Mesenchymal stem cell (in vitro differentiated cells and primary cell): ENCODE measurements around the gene GNA15.

Experiments
- DNase-seq: peaks from one replicate; pipeline ENCODE4 v3.0.0-alpha.2; 2013
- H2AFZ ChIP-seq: one replicate; pipeline ENCODE4 v1.6.1; 2013; ENCODE audit warnings: low read depth, mild to moderate bottlenecking, control low read depth, inconsistent platforms, low read length, moderate library complexity
- H2AK5ac ChIP-seq: 2 replicates; pipeline ENCODE4 v1.6.1; 2013; ENCODE audit warnings: low read length, moderate library complexity, mild to moderate bottlenecking, inconsistent platforms; ENCODE audit not compliant: severe bottlenecking
- H2BK120ac ChIP-seq: one replicate; pipeline ENCODE4 v1.6.1; 2013; ENCODE audit warnings: low read depth, mild to moderate bottlenecking, inconsistent platforms, low read length, moderate library complexity
- H2BK12ac ChIP-seq, 2 experiments: one replicate each; pipeline ENCODE4 v1.6.1; 2013; ENCODE audit warnings: inconsistent platforms in 2 of 2, low read length in 2 of 2, mild to moderate bottlenecking in 2 of 2, moderate library complexity in 2 of 2, control low read depth in 1 of 2
- H2BK15ac ChIP-seq: one replicate; pipeline ENCODE4 v1.6.1; 2013; ENCODE audit warnings: mild to moderate bottlenecking, low read depth, inconsistent platforms; ENCODE audit not compliant: poor library complexity, severe bottlenecking
- H2BK5ac ChIP-seq: 2 replicates; pipeline ENCODE4 v1.6.1; 2013; ENCODE audit warnings: low read depth, mild to moderate bottlenecking, low read length, control low read depth, inconsistent platforms; ENCODE audit not compliant: poor library complexity, severe bottlenecking
- H3K14ac ChIP-seq, 2 experiments: one replicate each; pipeline ENCODE4 v1.6.1; 2013; ENCODE audit warnings: inconsistent platforms in 2 of 2, low read length in 2 of 2, control low read depth in 1 of 2, mild to moderate bottlenecking in 1 of 2, moderate library complexity in 1 of 2
- H3K18ac ChIP-seq, 2 experiments: one replicate each; pipeline ENCODE4 v1.6.1; 2013; ENCODE audit warnings: inconsistent platforms in 2 of 2, low read length in 2 of 2, control low read depth in 1 of 2, low read depth in 1 of 2, mild to moderate bottlenecking in 1 of 2
- H3K23ac ChIP-seq, 2 experiments: one replicate each; pipeline ENCODE4 v1.6.1; 2013; ENCODE audit warnings: inconsistent platforms in 2 of 2, low read length in 2 of 2, mild to moderate bottlenecking in 2 of 2, moderate library complexity in 2 of 2, control low read depth in 1 of 2
- H3K27ac ChIP-seq: 2 replicates; pipeline ENCODE4 v1.5.1; 2013; ENCODE audit warnings: mild to moderate bottlenecking, moderate library complexity, low read length, control low read depth, inconsistent platforms; ENCODE audit not compliant: poor library complexity, severe bottlenecking
- H3K27me3 ChIP-seq, 2 experiments: 2 replicates each; pipeline versions ENCODE4 v1.6.1 to v1.7.0; 2013; ENCODE audit warnings: low read length in 2 of 2, mild to moderate bottlenecking in 2 of 2, moderate library complexity in 2 of 2, control low read depth in 1 of 2, inconsistent platforms in 1 of 2; ENCODE audit not compliant: control insufficient read depth in 1 of 2, insufficient read depth in 1 of 2
- H3K36me3 ChIP-seq, 2 experiments: 2 replicates each; pipeline versions ENCODE4 v1.6.1 to v1.7.0; 2013; ENCODE audit warnings: low read length in 2 of 2, control low read depth in 1 of 2, inconsistent platforms in 1 of 2, low read depth in 1 of 2, mild to moderate bottlenecking in 1 of 2; ENCODE audit not compliant: insufficient read depth in 2 of 2, control insufficient read depth in 1 of 2
- H3K4ac ChIP-seq, 2 experiments: one replicate each; pipeline ENCODE4 v1.6.1; 2013; ENCODE audit warnings: inconsistent platforms in 2 of 2, low read length in 2 of 2, mild to moderate bottlenecking in 2 of 2, moderate library complexity in 2 of 2, control low read depth in 1 of 2, low read depth in 1 of 2
- H3K4me1 ChIP-seq: 2 replicates; pipeline ENCODE4 v1.6.1; 2013; ENCODE audit warnings: low read depth, low read length, control low read depth; ENCODE audit not compliant: control insufficient read depth, insufficient read depth
- H3K4me2 ChIP-seq: 2 replicates; pipeline ENCODE4 v1.6.1; 2013; ENCODE audit warnings: low read length, mild to moderate bottlenecking, inconsistent platforms; ENCODE audit not compliant: poor library complexity, severe bottlenecking
- H3K4me3 ChIP-seq, 2 experiments: 2 replicates each; pipeline versions ENCODE4 v1.5.1 to v1.7.0; 2013; ENCODE audit warnings: low read length in 2 of 2, mild to moderate bottlenecking in 2 of 2, control low read depth in 1 of 2, low read depth in 1 of 2; ENCODE audit not compliant: insufficient read depth in 1 of 2
- H3K79me1 ChIP-seq: replicated peaks from 2 replicates; pipeline ENCODE4 v1.6.1; 2013; ENCODE audit warnings: mild to moderate bottlenecking, control low read depth, low read length, inconsistent platforms; ENCODE audit not compliant: poor library complexity, severe bottlenecking
- H3K9ac ChIP-seq: 2 replicates; pipeline ENCODE4 v1.7.0; 2013; ENCODE audit warnings: mild to moderate bottlenecking, low read length, moderate library complexity
- H3K9me3 ChIP-seq: 2 replicates; pipeline ENCODE4 v1.7.0; 2013; ENCODE audit warnings: mild to moderate bottlenecking, low read length; ENCODE audit not compliant: control insufficient read depth
- H4K8ac ChIP-seq: one replicate; pipeline ENCODE4 v1.6.1; 2013; ENCODE audit warnings: inconsistent platforms, mild to moderate bottlenecking, low read length, moderate library complexity
- H4K91ac ChIP-seq: one replicate; pipeline ENCODE4 v1.6.1; 2013; ENCODE audit warnings: mild to moderate bottlenecking, low read length, inconsistent platforms
- WGBS: methylation state at CpG from one replicate; pipeline ENCODE4 v1.1.7; 2013; ENCODE audit warnings: mixed read lengths; 5-methylcytosine and 5-hydroxymethylcytosine counted together

GNA15 gene

DNA sequence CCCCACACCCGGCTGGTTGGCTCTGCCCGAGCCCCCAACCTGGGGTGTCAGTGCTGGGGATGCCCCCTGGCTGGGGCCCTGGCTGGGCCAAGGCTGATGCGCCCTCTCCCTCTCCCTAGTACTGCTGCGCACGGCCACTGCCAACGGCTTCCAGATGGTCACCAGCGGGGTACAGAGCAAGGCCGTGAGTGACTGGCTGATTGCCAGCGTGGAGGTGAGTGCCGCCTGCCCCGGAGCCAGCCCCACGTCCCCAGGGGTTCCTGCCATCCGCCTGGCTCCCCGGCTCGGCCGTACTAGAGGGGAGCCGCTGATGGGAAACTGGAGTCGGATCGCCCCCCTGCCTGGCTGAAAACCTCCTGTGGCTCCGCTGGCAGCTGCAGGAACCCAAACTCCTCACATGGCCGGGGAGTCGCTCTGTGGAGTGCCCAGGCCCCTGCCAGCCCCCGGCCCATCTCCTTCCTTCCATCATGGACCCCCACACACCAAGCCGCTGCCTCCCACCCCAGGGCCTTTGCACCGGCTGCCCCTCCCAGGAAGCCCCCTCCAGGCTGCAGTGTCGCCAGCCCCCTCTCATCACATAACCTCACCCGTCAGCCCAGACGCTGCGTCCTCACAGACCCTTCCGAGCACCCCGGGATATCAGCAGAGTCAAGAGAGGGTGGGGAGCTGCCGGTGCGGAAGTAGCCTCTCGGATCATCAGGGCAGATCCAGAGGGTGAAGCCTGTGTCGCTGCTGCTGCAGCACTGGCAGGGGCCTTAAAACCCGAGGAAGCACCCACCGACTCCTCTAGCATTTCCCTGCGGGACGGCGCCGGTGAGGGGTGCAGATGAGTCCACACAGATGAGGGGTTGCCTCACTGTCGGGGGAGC is 60.5 kb downstream of the GNA15 start:
- no peaks in the 10 kb centered on the region for H3K4me1 ChIP-seq

DNA sequence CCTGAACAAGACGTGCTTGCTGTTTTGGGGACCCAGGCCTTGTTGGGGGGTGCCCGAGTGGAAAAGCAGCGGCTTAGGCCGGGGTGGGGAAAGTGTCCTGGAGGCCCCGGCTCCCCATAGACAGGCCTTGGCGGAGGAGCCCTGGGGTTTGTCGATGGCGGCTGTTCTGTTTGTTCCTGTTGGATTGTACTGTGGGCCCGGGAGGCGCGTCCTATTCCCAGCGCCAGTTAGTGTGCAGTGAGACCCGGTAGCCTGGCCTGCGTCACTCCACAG is 61.0 kb downstream of the GNA15 start:
- H3K36me3 ChIP-seq, result peaks cover 27 to 68% of the 10 kb centered on the region in 2 experiments
- no peak overlapping the region for H2BK15ac ChIP-seq
- DNase-seq, result no peak
- no peak overlapping the region for H3K4me3 ChIP-seq
- H3K4me2 ChIP-seq, result no peak overlapping the region
- H3K14ac ChIP-seq, result no peak overlapping the region
- peaks cover 42% of the 10 kb centered on the region for H3K79me1 ChIP-seq
- no peak overlapping the region for H2BK120ac ChIP-seq
- no peak overlapping the region for H3K23ac ChIP-seq
- no peak overlapping the region for H4K91ac ChIP-seq
- no peaks in the 10 kb centered on the region for H3K4me1 ChIP-seq
- H2BK12ac ChIP-seq, result no peak overlapping the region
- no peaks in the 10 kb centered on the region for H3K9me3 ChIP-seq
- no peak overlapping the region for H3K9ac ChIP-seq
- H2AK5ac ChIP-seq, result no peak overlapping the region
- H3K18ac ChIP-seq, result no peak overlapping the region
- no peak overlapping the region for H3K27ac ChIP-seq
- WGBS, result 98% methylated on average over 14 of the region's 14 CpGs
- no peaks in the 10 kb centered on the region for H3K27me3 ChIP-seq
- H2BK5ac ChIP-seq, result no peak overlapping the region
- H4K8ac ChIP-seq, result no peak overlapping the region
- no peak overlapping the region for H3K4ac ChIP-seq
- H2AFZ ChIP-seq, result no peak overlapping the region

More for the DNA sequence above, 60.5 kb downstream of the GNA15 start:
- Histone ChIP-seq H2BK12ac (no peak overlapping the region), H3K4me2 (no peak overlapping the region), H2BK120ac (no peak overlapping the region), H3K4me3 (no peak overlapping the region), H3K9me3 (no peaks in the 10 kb centered on the region), H4K8ac (no peak overlapping the region), H3K4ac (no peak overlapping the region), H2AK5ac (no peak overlapping the region), H3K79me1 (peaks cover 45% of the 10 kb centered on the region), H2AFZ (no peak overlapping the region), H3K27ac (no peak overlapping the region), H3K36me3 (peaks cover 27 to 66% of the 10 kb centered on the region in 2 experiments), H3K18ac (no peak overlapping the region), H3K27me3 (no peaks in the 10 kb centered on the region), H2BK15ac (no peak overlapping the region), H4K91ac (no peak overlapping the region), H3K14ac (no peak overlapping the region), H2BK5ac (no peak overlapping the region), H3K9ac (no peak overlapping the region), H3K23ac (no peak overlapping the region)
- no peak for DNase-seq
- WGBS, result 96% methylated on average over 42 of the region's 42 CpGs

DNA sequence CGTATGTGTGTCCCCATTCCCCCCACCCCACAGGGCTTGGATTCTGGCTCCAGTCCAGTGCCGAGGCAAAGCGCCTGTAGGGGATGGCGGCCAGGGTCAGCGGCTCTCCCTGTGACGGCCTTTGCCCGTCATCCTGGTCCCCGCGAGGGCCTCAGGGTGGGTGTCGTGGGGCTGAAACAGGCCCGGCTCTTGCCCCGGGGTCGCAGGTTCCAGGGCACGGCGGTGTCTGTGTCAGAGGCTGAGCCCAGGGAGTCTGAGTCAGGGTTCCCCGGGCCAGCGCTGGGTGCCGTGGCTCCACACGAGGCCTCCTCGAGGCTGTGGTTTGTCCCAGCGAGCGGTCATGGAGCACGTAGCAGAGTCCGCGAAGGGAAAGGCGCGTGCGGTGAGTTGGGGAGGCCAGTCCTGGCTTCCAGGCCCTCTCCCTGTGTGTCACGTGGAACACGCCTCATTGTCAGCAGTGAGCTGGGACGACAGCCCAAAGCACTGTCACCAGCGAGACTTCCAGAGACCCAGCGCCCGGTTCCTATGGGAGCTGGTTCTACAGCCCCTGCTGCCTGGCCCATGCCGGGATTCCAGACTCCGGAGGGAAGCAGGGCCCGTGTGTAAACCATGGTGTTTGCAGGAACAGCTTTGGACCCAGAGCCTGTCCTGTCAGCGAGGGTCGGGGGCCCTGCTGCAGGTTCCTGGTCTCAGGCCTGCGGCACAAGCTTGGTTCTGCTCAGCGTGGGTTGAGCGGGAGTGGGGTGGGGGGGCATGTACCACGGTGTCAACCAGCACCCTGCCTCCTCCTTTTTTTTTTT is 63.3 kb downstream of the GNA15 start:
- Histone ChIP-seq H3K36me3 (peaks cover 33 to 67% of the 10 kb centered on the region in 2 experiments), H3K9ac (no peak overlapping the region), H3K4me3 (no peak overlapping the region), H3K4me1 (no peaks in the 10 kb centered on the region), H3K4ac (no peak overlapping the region), H3K18ac (no peak overlapping the region), H3K79me1 (peaks cover 32% of the 10 kb centered on the region), H3K23ac (no peak overlapping the region), H3K14ac (no peak overlapping the region), H2AK5ac (no peak overlapping the region), H2BK15ac (peak overlapping the region; percentile 6), H3K27me3 (no peaks in the 10 kb centered on the region), H2BK5ac (no peak overlapping the region), H3K27ac (no peak overlapping the region), H3K9me3 (no peaks in the 10 kb centered on the region), H2AFZ (no peak overlapping the region), H2BK120ac (no peak overlapping the region), H3K4me2 (no peak overlapping the region), H4K91ac (no peak overlapping the region), H4K8ac (no peak overlapping the region), H2BK12ac (no peak overlapping the region)
- DNase-seq, result no peak
- 96% methylated on average over 37 of the region's 43 CpGs for WGBS

DNA sequence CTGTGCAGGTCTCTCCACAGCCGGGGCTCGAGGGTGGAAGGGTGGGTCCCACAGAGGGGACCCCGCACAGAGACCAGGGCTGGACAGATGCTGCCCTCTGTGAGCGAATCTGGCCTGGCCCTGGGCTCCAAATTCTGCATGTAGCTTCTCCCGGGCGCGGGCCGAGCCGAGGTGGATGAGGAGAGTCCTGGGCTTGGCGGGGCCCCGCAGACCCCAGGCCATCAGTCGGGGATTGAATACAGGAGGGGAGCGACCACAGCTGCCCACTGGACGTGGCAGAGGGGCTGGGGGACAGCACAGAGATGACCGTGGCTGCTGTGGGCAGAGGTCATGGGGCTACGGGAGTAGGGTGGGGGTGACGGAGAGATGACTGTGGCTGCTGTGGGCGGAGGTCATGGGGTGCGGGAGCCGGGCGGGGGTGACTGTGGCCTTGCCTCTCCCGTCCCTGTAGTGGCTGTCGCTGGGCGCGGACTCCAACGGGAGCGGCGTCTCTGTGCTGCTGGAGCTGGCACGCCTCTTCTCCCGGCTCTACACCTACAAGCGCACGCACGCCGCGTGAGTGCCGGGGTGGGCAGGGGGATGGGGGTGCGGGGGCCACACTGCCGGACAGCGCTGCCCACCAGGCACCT is 65.4 kb downstream of the GNA15 start:
- Histone ChIP-seq H3K27ac (no peak overlapping the region), H2BK120ac (no peak overlapping the region), H3K79me1 (peaks cover 24% of the 10 kb centered on the region), H2BK15ac (no peak overlapping the region), H2AK5ac (no peak overlapping the region), H4K91ac (no peak overlapping the region), H3K14ac (no peak overlapping the region), H2AFZ (no peak overlapping the region), H3K23ac (no peak overlapping the region), H3K4me1 (no peaks in the 10 kb centered on the region), H3K9ac (no peak overlapping the region), H3K27me3 (no peaks in the 10 kb centered on the region), H3K4me2 (no peak overlapping the region), H3K4me3 (no peak overlapping the region), H3K18ac (no peak overlapping the region), H3K36me3 (peaks cover 33 to 77% of the 10 kb centered on the region in 2 experiments), H4K8ac (no peak overlapping the region), H3K9me3 (no peaks in the 10 kb centered on the region), H2BK12ac (no peak overlapping the region), H2BK5ac (no peak overlapping the region), H3K4ac (no peak overlapping the region)
- 96% methylated on average over 34 of the region's 39 CpGs for WGBS
- DNase-seq, result no peak
